Hindlimb muscle (tissue), 1 donor: ENCODE results near the gene VASH1. TPM values are rescaled to one million over a fixed set of nuclear protein-coding genes. Genes with fewer than 3 reads are reported as not detected.

Source experiments
- DNase-seq: peaks from one replicate; pipeline ENCODE4 v3.0.0-alpha.2; 2013
- polyA plus RNA-seq: library from polyadenylated mRNA; unstranded; fragments of 120-200 nt; gene quantifications from one replicate; pipeline ENCODE4 v1.2.1, GENCODE V29; 2013; ENCODE audit not compliant: insufficient read length

VASH1 gene
- polyA plus RNA-seq, 1 donor: 51.4 TPM

DNA sequence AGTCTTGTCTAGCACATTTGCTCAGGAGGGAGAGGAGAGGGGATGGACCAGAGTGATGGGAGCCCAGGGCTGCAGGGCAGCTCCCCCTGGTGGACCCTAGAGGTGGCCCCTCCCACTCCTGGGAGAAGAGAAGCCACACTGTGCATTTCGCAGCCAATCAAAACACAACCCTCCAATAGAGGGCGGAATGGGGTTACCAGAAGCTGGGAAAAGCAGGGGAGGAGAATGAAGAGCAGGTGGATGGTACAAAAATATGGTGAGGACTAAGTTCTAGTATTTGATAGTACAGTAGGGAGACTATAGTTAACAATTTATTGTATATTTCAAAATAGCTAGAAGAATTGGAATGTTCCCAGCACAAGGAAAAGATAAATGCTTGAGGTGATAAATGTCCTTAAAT lies 23.6 kb downstream of the VASH1 start:
- peak; percentile 78 for DNase-seq

DNA sequence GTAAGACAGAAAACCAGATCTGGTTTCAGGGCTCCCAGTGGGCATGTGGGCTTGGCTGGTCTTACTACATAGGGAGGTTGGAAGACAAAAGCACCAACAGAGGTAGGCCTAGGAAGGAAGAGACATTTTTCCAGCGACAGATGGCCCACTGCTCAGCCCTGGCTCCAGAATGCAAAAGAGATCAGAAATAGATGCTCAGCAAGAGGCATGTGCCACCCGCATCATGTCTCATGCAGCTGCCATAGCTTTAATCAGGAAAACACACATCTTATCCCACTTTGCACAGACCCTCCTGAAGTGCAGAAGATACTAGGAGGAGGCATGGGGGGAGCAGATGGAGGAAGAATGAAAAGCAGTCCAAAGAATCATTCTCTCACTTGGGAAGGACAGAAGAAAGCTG lies 25.3 kb downstream of the VASH1 start:
- no peak for DNase-seq

DNA sequence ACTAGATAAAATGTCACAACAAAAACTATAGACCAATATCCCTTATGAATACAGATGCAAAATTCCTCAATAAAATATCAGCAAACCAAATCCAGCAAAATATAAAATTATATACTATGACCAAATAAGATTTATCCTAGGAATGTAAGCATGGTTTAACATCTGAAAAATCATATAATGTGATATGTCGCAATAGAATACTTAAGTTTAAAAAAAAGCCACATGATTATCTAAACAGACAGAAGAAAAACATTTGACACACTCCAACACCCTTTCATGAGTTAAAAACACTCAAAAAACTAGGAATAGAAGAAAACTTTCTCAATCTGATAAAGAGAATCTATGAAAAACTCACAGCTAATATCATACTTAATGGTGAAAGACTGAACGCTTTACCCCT lies 31.2 kb downstream of the VASH1 start:
- DNase-seq: no peak

DNA sequence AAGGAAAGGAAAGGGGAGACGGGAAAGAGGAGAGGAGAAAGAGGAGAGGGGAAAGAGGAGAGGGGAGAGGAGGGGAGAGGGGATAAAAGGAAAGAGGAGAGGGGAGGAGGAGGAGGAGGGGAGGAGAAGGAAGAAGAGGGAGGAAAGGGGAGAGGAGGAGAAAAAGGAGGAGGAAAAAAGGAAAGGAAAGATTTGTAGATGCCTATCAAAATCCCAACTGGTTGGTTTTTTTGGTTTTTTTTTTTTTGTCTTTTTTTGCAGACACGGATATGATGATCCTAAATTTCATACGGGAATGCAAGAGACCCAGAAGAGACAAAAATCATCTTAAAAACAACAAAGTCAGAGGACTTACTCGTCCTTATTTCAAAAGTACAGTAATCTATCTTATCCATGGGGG lies 32.1 kb downstream of the VASH1 start:
- DNase-seq: no peak

DNA sequence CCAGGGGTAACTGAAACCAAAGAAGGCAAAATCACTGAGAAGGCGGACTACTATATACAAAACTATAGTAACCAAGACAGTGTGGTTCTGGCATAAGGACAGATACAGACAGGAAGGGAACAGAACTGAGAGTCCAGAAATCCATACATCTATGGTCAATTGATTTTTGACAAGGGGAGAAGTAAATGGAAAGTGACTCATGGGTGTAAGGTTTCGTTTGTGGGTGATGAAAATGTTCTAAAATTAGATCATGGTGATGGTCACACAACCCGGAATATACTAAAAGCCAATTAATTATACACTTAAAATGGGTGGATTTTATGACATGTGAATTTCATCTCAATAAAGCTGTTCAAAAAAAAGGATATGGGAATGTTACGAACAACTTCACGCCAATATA lies 32.7 kb downstream of the VASH1 start:
- no peak for DNase-seq

DNA sequence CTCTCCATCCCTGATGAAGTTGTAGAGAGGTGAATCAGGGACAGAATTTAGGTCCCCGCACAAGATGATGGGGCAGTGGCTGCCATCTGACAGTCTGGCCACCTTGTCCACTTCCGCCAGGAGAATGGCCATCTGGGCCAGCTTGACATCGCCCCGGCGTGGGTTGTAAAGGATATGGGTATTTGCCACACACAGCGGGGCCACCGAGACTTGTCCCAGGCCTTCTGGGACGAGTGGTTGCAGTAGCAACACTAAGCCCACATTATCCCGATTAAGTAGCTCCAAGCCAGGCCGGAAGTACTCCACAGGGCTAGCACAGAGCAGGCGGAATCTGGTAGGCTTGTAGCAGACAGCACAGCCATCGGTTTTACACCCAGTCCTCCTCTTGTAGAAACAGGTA lies 45.2 kb downstream of the VASH1 start:
- no peak for DNase-seq

DNA sequence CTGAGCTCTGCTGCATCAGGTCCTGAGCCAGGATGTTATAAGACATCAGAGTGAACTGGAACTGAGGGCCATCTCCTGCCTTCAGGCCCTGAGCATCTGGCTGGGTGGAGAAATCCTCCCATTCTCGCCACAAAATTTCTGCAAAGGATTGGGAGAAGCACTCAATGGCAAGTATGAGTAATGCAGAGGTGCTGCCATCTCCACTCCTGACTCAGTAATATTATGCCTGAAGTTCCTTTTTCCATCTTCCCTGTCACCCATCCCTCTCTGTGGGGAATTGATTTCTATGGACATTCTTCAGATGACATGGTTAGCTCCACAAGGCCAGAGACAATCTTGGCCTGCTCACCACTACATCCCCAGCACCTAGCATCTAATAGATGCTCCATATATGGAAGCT lies 46.7 kb downstream of the VASH1 start:
- DNase-seq: no peak

DNA sequence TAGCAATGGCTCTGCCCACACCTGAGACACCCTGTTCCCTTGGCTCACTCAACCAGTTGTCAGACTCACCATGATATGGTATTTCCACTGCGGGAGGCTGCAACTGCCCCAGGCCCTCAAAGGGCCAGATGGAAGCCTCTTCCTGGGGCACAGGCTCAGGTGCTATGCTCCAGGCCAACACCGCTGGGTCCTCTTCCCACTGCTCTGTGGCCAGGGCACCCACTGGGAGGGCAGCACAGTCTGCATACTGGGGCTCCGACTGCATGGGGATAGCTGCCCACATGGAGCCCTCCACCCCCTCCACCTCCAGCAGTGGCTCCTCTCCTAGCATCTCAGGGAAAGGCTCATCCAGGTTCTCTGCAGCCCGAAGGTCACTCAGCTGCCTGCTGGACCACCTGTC lies 47.7 kb downstream of the VASH1 start:
- no peak for DNase-seq

DNA sequence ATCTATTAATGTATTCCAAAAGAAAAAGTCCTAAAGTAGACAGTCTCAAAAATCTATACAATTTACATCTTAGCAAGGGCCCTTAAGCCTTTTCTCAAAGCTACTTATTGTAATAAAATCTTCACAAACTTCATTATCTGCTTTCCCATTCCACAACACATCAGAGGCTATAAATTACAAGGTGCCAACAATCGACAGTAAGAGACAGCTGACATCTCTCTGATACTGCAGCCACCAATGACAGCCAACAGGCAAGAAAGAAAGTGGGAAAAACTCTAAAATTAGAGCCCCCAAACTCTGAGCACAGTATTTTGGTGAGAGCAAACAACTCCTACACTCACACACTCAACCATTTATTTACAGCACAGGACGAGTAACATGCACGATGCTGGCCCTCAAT lies 49.3 kb downstream of the VASH1 start:
- no peak for DNase-seq

DNA sequence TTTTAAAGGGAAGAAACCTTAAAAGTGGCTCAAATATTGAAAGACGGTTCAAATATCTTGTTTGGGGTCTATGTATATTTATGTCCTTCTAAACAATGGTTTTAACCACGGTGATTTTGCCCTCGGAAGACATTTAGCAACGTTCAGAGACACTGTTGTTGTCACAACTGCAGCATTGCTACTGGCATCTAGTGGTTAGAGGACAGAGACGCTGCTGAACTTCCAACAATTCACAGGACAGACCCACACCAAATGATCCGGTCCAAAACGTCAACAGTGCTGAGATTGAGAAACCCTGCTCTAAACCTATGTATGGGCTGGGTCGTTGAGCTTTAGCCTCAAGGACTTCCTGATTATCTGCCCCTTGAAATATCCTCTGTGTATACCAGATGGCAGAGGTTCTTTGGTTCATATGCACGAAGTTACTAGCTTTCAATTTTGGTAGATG lies 49.7 kb downstream of the VASH1 start:
- DNase-seq: no peak

DNA sequence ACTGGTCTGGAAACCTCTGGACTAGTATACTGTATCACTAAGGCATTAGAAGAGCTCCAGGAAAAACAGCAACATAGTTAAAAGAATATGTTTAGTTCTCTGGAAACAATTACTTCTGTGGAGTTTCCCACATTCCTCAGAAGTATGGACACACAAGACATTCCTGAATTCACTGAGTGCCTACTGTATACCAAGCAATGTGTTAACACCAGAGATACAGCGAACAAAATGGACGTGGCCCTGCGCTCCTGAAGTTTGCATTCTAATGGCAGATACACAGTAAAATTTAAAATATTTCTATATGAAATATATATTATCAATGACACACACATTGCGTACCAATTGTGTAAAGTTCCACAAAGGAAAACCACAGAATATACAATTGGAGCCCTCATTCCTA lies 50.3 kb downstream of the VASH1 start:
- DNase-seq: no peak

DNA sequence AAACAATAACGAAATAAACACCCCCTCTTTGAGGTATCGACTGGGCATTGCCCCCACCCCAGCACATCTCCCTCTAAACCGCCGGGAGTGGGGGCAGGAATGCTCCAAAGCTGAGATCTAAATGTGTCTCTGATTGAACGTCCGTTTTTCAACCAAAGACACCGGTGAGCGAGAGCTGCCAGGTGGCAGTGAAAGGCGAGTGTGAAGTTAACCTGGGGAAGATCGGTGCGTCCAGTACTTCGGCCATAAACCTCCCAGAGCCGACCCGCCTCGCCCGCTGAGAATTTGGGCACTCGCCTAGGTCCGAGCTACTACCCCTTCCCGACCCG lies 50.8 kb downstream of the VASH1 start:
- DNase-seq: no peak

DNA sequence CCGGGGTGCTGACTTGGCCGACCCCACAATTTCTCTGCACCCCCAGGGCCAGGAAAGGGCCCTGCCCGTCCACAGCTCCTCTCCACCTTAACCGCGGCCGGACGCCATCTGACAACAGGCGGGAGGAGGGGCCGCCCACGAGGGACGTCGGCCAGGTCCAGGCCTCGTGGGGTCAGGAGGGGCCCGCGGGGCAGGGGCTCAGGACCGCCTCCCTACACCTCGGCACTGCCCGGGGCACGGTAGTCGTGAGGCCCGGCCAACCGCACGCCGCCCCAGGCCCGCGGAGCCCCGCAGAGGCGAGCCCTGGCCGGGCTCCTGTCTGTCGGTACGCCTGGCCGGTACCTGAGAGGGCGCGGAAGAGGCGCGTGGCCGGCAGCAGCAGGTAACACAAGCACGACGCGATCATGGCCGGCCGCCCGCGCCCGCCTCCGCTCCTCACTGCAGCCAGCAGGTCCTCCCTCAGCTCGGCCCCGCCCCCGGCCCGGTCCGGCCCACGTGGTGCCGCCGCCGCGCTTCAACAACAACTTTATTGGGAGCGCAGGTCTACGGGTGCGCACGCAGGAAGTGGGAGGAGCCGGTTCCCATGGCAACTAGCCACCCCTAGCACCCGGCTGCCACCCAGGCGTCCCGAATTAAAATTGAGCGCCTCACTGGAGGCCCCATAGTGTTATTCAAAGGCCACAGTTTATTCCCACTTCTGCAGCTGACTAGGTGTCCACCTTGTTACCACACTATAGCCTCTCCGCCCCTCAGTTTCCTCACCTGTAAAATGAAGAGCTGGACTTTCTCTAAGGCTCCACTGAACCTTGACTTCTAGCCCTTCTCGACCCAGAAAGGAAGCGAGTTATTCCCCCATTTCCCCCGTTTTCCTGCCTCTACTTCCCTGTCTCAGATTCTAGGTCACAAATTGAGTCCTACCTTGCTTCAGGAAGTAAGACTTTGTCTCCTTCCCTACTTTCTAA lies 51.4 kb downstream of the VASH1 start, which contains the start of gene ANGEL1:
Gene ANGEL1, minus strand, starts transcription at position 461 of the 962 bp plus-strand sequence. Its CDS starts 55 bp downstream, at position 406.
- DNase-seq: peak; percentile 92

DNA sequence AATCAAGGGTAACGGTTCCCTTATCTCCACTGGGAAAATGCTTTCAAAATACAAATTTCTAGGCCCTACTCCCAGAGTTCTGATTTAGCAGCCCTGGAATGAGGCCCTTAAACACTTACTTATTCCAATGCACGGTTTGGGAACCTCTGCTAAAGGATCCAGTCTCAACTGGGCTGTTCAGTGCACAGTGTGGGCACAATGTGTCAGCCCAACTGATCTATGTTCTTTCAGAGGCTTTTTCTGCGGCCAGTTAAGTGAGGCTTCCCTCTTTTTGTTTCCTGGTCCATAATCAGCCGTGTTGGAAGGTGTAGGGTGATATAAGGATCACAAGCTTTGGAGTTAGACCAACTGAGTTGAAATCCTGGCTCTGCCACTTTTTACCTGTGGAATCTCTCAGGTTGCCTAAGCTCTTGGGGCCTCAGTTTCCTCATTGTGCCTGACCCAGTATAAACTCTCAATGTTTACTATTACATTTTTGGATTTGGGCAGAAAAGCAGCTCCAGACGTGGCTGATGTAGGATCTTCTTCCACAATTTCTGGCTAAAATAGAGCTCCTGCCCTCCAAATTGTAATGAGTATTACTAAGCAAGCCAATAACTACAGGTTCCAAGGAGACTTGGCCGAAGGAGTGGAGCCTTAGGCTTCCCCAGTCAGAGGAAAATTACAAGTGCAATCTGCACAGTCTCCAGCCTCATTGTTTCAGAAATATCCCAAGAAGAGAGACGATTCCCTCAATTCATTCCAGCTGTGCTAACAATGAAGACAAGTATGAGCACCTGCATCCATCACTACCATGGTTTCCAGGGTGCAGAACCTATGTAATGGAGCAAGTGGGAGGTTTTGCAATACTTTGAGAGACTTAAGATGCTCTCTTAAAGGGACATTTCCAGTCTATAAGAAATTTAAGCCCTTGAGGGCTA lies 53.7 kb downstream of the VASH1 start:
- peak; percentile 82 for DNase-seq

DNA sequence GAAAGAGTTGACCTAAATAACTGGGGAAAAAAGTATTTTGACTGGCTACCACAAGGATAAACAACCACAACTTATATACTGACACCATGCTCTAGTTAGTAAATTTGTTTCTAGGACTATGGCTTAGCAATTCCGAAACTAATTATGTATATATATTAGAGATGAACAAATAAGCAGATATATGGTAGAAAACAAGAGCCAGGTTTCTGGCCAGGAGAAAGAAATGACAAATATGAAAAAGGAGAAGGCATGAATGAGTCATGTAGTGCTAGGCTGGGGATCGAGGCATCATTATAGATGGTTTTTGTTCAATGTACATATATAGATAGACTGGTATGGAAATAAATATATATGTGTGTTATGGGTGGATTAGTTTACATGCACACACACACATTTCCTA lies 59.4 kb downstream of the VASH1 start:
- no peak for DNase-seq

DNA sequence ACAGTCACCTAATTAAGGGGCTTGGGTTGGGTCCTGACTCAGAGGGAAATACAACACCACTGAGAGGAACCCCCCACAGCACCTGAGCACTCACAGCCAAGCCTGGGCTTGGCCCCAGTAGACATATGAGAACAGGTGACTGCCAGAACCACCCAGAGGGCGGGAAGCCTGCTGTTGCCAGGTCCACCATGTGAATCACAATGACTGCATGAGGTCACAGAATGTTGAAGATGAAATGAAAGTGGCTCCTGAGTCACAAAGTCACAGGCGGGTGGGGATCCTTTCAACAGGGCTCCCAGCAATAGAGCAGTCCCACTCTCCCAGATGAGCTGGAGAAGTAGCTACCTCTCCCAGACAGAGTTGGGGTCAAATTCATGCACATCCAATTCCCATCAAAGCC lies 64.9 kb downstream of the VASH1 start, which contains the start of gene LRRC74A:
Gene LRRC74A, plus strand, starts transcription at position 287 of the 400 bp plus-strand sequence. CDS start 290 bp downstream, outside the sequence.
- no peak for DNase-seq

DNA sequence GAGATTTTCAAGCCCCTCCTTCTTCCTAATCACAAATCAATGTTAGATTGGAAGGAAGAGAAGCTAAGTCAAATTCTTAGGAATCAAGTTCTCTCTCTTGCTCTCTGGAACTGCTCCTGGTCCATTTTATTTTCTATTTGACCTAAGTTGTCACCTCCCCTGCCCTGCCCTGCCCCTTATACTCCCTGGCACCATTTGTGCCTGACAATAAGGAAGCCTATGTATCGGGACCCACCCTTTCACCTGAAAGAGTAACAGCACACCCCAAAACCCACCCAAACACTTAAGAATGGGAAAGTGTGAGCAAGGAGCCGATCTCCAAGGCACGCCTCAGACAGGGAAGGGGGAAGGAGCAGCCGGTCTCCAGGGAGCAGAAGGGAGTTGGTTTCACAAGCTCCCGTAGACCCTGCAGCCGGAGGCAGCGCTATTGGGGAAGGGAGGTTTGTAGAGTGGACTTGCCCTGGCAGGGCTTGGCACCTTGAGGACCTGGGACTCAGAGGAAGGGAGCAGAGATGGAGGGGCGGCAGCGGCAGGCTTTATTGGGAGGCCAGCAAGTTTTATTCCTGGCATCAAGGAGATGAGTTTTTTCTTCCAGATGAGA lies 66.5 kb downstream of the VASH1 start:
- no peak for DNase-seq

DNA sequence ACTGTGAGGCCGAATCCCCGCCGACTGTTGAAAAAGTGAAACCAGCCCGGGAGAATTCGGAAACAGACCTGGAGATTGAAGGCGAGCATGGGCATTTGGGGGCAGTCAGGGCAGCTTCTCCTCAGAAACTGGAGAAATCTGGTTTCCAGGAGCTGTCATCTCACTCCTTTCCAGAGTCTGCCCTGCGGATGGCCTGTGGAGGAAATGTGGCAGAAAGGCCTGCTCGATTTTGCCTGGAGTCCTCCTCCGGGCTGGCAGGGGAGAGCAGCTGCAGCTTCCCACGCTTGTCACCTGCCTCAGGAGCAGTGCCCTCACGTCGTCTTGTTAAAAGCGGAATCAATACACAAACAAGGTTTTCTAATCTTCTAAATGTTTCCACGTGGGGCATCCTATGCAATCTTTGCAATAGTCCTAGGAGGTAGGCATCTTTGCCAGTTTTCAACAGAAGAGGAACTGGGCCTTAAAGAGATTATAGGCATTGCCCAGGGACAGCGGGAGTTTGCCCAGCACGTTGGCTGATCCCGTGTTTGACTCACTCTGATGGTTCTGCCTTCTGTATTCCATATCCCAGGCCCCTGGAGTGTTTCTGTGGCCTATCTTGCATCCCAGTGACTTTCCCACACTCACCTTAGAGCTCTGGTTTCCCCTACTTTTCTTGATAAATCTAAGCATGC lies 67.2 kb downstream of the VASH1 start:
- no peak for DNase-seq

DNA sequence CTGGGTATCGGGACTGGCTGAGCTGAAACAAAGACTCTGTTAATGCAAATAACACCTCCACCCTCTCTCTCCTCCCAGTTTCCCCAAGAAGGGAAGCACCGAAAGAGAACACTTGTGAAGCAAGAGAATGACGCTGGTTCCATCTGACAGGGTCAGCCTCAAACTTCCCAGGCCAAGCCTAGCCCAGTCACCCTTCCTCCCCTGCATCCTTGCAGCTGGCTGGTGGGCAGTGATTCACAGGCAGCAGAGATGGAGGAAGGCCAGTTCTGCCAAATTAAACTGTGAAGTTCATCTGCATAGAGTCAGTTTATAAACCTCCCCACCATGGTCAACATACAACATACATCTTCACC lies 67.7 kb downstream of the VASH1 start:
- DNase-seq: no peak

DNA sequence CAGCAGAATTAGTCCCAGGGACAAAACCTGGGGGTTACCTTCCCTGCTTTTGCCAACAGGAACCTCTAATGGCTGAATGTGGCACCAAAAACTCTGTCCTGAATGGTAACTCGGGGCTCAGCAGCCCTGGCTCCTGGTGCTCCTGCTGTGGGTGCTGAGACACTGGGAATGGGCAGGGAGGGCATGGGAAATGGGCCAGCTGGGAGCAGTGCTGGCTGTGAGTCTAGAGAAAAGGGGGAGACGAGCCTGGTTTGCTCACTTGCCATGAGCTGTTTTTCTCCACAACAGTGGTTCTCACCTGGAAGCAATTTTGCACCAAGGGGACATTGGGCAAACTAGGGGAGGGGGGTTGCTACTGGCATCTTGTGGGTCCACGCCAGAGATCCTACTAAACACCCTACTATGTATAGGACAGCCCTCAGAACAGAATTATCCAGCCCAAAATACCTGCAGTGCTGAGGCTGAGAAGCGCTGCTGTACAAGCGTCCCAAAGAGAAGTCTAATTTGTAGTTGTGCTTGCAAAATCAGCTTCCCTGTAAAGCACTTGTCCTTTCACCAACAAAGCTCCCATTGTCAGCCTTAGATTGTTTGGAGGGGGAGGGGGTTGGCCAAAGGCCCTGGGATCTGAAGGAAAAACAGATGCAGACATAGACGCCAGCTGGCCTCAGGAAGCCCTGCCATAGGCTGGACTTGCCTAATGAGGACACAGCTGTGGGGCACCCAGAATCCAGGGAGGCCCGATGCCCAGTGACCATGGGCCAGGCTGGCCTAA lies 68.6 kb downstream of the VASH1 start:
- DNase-seq: peak; percentile 74

DNA sequence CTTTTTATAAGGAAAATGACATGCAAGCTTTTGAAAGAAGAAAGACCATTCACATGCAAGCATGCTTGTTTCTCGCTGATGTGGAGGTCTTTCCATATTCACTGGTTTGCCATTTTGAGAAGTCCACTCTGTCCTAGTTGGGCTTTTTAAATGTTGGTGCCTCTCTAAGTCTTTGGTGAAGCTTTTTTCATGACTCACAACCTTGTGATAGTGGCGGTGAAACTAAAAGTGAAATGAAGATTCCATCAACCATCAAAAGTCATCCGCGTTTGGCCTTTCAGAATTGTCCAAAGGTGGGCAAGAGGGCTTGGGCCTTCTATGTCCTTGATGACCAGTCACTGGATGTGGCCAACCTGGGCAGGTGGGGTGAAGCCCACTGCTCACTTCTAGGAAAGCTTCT lies 69.3 kb downstream of the VASH1 start:
- no peak for DNase-seq
